ENCODE data around the gene GON4L.

Gene GON4L

GRCh38 chr1:155719703-155720102 lies 137.3 kb downstream of the GON4L start:
- TF ChIP-seq, protein P1, sequence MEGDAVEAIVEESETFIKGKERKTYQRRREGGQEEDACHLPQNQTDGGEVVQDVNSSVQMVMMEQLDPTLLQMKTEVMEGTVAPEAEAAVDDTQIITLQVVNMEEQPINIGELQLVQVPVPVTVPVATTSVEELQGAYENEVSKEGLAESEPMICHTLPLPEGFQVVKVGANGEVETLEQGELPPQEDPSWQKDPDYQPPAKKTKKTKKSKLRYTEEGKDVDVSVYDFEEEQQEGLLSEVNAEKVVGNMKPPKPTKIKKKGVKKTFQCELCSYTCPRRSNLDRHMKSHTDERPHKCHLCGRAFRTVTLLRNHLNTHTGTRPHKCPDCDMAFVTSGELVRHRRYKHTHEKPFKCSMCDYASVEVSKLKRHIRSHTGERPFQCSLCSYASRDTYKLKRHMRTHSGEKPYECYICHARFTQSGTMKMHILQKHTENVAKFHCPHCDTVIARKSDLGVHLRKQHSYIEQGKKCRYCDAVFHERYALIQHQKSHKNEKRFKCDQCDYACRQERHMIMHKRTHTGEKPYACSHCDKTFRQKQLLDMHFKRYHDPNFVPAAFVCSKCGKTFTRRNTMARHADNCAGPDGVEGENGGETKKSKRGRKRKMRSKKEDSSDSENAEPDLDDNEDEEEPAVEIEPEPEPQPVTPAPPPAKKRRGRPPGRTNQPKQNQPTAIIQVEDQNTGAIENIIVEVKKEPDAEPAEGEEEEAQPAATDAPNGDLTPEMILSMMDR (IDR thresholded peaks at IDR 0.05), result no peak

DNA sequence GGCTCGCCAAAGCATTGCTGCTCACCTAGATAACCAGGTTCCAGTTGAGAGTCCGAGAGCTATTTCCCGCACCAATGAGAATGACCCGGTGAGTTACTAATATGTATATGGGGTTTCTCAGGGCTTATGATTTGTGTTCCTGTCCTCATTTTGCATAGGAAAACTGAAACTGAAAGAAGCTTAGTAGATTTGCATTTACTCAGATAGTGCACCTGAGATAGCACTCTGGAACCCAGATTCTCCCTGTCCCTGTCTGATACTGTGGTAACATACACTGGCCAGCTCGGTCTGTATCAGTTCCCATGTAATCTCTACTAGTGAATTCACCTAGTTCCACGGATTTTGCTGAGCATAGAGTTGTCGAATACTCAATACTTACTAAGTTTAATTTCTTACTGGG lies 140.0 kb downstream of the GON4L start:
- TF ChIP-seq, protein P1 (IDR thresholded peaks at IDR 0.05), result no peak

- TF ChIP-seq, protein P1 (IDR thresholded peaks at IDR 0.05), result no peak
These were observed 141.2 kb downstream of the GON4L start for GRCh38 chr1:155715777-155716176.

DNA sequence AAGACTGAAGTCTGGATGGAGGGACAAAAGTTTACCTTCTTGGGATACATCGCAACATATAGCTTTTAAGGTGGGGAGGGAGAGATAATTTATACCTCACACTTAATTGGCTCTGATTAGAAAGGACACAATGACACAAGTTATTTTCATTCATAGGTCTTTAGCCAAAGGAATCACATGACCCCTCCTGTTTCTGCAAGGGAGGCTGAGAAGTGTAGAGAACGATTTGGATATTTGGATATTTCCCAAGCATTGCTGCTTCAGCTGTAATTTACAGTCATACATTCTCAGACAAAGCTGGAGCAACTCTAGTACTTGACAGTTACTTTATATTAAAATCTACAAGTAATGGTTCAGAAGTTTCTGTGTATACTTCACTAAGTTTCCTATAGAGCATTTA lies 143.9 kb downstream of the GON4L start:
- TF ChIP-seq, protein P1 (IDR thresholded peaks at IDR 0.05), result no peak

GRCh38 chr1:155709391-155709790 lies 147.6 kb downstream of the GON4L start:
- TF ChIP-seq, protein P1 (IDR thresholded peaks at IDR 0.05), result no peak

DNA sequence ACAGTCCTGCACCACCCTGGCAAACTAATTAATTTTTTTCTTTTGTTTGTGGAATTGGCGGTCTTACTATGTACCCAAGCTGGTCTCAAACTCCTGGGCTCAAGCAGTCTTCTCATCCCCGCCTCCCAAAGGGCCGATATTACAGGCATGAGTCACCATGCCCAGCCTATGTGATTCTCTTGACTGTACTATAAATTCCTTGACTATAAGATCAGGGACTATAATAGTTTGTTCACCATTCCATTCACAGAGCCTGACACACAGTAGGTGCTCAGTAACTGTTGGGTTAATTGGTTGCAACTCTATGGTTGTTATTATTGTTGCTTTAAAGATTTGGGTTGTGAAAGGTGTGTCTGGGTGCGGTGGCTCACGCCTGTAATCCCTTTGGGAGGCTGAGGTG lies 150.9 kb downstream of the GON4L start:
- TF ChIP-seq, protein P1 (IDR thresholded peaks at IDR 0.05), result no peak

DNA sequence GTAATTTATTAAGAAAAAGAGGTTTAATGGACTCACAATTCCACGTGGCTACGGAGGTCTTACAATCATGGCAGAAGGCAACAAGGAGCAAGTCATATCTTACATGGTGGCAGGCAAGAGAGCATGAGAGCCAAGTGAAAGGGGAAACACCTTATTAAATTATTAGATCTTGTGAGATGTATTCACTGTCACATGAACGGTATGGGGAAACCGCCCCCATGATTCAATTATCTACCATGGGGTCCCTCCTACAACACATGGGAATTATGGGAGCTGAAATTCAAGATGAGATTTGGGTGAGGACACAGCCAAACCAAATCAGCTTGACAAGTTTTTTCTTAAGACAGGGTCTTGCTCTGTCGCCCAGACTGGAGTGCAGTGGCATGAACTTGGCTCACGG lies 153.8 kb downstream of the GON4L start:
- TF ChIP-seq, protein P1 (IDR thresholded peaks at IDR 0.05), result no peak
